GM10248 (cell line): ENCODE measurements around the gene DVL2.

ENCODE experiments used
- CTCF ChIA-PET: fragments of 300-600 bp; sonication (Branson Sonifier 250); formaldehyde crosslinking; extraction: SDS; loops from one replicate; lab custom pipeline; 2021; ENCODE audit warnings: antibody characterized with exemption; lab: Yijun Ruan, JAX
- POLR2A ChIA-PET: fragments of 350-650 bp; sonication (Branson Sonifier 250); formaldehyde crosslinking; extraction: SDS; loops from one replicate; lab custom pipeline; 2020; ENCODE audit warnings: antibody characterized with exemption; lab: Yijun Ruan, JAX
- DNase-seq: peaks from one replicate; pipeline ENCODE4 v3.0.0; 2012; ENCODE audit errors: extremely low spot score
- TF ChIP-seq, protein P1 (sequence below): IDR thresholded peaks from 2 replicates; pipeline ENCODE4 v1.5.1; 2012; ENCODE audit warnings: mild to moderate bottlenecking, low read depth; ENCODE audit errors: extremely low read depth, missing control alignments, control extremely low read depth

Gene DVL2

DNA sequence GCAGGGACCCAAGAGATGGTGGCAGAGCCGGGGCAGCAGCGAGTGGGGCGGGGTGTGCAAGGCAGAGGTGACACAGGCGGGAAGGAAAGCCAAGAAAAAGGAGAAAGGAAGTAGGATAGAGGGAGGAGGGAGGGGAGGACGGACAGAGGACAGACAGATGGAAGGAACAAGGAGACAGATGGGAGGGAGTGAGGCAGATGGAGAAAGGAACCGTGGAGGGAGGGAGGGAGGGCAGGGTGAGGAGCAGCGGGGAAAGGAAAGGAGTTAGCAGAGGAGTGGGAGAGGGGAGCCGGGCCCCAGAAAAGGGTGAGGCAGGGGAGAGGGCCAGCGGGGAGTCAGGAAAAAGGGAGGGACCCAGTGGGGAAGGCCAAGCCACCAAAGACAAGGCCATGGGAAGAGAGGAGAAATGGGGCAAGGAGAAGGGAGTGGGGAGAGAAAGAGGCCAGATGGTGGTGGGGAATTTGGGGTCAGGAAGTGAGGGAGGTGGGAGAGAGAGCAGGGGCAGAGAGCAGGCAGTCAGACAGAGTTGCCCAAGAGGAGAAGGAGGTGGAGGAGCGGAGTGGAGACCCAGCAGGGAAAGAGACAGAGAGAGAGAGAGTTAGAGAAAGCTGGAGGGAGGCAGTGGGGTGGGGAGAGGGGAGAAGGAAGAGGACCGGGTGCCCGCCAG lies 41.9 kb downstream of the DVL2 start:
- no peak for DNase-seq
- ChIA-PET POLR2A (no interaction called here), CTCF (no interaction called here)
- TF ChIP-seq, protein P1, sequence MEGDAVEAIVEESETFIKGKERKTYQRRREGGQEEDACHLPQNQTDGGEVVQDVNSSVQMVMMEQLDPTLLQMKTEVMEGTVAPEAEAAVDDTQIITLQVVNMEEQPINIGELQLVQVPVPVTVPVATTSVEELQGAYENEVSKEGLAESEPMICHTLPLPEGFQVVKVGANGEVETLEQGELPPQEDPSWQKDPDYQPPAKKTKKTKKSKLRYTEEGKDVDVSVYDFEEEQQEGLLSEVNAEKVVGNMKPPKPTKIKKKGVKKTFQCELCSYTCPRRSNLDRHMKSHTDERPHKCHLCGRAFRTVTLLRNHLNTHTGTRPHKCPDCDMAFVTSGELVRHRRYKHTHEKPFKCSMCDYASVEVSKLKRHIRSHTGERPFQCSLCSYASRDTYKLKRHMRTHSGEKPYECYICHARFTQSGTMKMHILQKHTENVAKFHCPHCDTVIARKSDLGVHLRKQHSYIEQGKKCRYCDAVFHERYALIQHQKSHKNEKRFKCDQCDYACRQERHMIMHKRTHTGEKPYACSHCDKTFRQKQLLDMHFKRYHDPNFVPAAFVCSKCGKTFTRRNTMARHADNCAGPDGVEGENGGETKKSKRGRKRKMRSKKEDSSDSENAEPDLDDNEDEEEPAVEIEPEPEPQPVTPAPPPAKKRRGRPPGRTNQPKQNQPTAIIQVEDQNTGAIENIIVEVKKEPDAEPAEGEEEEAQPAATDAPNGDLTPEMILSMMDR, result no peak

DNA sequence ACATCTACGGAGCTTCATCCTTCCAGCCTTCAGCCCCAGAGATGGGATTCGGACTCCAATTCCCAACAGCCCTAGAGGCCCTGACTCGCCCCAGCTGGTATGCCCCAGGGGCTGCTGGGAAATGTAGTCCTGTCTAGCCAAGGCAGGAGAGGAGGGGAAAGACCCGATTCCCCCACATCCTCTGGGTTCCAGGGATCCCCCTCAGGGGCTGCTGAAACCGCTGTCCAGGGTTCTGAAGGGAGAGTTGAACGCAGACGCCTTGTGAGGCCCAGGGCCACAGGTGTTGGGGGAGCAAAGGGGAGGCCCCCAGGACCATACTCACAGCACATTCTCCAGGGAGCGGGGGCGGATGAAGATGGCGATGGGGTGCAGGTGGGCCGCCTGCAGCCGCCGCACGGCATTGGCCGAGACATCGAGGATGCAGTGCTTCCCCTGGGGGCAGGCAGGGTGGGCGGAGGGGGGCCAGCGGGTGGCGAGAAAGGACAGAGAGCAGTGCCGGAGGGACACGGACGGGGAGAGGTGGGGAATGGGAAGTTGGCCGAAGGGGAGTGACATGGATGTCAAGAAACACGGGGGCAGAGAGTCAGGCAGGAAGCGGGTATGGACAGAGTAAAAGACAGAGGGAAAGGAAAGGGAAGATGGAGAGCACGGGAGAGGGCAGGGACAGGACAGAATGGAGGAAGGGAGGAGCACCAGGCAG lies 42.6 kb downstream of the DVL2 start:
- peak; percentile 57 for DNase-seq
- CTCF ChIA-PET, result interaction anchor here (1.0 to 1.1 kb wide), 3 partner anchors 13 to 34 kb away, joined by 3 to 4 read pairs (median 4); partner anchors contain the start of gene ASGR1
- POLR2A ChIA-PET, result interaction anchor here (0.6 kb wide), 1 partner anchor 490 kb away, joined by 4 read pairs; no protein-coding TSS in a partner anchor
- TF ChIP-seq, protein P1, result no peak

DNA sequence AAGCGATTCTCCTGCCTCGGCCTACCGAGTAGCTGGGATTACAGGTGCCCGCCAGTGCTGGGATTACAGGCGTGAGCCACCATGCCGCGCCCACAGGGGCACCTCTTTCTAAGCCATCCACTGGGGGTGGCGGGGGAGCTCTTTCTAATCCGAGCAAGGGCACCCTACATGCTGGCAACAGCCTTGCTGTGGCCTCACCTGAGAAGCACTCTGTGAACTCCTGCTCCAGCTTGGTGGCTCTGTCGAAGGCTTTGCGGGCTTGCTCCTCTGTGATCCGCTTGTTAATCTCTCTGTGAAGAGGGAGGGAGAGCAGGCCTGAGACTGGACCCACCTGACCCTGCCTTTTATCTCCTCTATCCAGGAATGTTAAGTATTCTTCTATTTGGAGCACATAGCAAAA lies 43.2 kb downstream of the DVL2 start:
- no peak for DNase-seq
- ChIA-PET POLR2A (no interaction called here), CTCF (interaction anchor here (1.0 to 1.1 kb wide), 3 partner anchors 12 to 34 kb away, joined by 3 to 4 read pairs (median 4); partner anchors contain the start of gene ASGR1)
- TF ChIP-seq, protein P1, result no peak

DNA sequence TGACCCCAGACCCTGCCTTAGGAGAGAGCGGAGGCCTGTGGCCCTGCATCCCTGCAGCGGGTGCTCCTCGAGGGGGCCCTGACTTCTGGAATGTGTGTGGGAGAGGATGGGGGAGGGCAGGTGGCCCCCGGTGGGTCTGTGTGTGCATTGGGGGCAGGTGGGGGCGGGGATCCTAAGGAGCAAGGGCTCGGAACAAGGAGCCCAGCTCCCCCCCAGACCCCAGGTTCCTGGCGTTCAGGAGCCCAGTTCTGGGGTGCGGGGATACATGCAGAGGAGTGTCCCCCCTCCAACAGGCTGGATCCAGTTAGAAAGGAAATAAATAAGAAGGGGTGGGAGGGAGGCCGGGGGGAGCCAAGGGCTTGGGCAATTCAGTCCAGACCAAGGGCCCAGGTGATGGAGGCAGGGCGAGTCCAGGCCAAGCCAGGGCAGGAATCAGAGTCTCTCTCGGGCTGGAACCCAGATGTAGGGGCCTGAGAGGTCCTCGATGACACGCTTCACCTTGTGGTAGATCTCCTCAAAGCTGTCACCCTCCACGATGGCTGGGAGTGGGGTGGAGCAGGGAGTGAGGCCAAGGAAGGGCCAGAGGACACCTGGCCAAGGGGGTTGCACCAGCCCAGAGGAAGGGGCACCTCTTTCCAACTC lies 43.9 kb downstream of the DVL2 start:
- POLR2A ChIA-PET, result no interaction called here
- no peak for DNase-seq
- CTCF ChIA-PET, result interaction anchor here (1.0 to 3.6 kb wide), 4 partner anchors 11 to 33 kb away, joined by 3 to 23 read pairs (median 4); partner anchors contain the start of gene ASGR1
- TF ChIP-seq, protein P1, result no peak

DNA sequence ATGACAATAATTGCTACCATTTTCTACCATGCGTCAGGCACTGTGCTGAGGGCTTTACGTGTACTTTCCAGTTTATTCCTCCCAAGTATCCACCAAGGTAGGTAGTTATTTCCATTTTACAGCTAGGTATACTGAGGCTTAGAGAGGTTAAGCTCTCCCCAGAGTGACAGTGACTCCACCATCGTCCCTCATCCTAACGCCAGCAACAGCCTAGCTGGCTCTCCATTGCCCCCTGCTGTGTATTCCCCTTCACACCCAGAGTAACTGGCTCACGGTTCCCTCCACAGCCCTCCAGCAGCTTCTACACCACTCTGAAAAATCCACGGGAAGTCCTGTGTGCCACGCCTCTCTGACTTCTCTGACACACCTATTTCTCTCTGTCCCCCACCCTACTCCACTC lies 48.1 kb downstream of the DVL2 start:
- no peak for DNase-seq
- ChIA-PET POLR2A (no interaction called here), CTCF (interaction anchor here (1.2 to 2.0 kb wide), 2 partner anchors 9 to 135 kb away, joined by 3 to 10 read pairs; no protein-coding TSS in a partner anchor)
- TF ChIP-seq, protein P1, result no peak

DNA sequence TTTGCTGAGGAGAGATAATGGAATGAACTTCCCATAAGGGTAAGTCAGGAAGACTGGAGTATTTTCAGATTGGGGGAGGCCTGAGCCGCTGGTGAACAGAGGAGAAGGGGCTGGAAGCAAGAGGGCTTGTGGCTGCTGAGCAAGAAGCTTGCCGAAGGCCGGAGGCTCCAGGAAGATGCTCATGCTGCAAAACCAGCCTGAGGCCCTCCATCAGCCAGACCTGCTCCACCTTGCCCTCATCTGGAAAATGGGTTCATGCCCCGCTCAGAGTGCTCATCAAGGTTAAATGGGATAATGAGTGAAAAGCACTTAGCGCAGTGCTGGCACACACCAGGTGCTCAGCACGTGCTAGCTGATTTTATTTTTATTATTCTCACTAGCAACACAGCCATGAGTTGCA lies 49.7 kb downstream of the DVL2 start:
- TF ChIP-seq, protein P1, result no peak
- CTCF ChIA-PET, result interaction anchor here (2.0 kb wide), 2 partner anchors 7 to 48 kb away, joined by 4 to 10 read pairs; no protein-coding TSS in a partner anchor

More for the DNA sequence above, 49.7 kb downstream of the DVL2 start:
- no peak for DNase-seq
- POLR2A ChIA-PET, result no interaction called here
